Measurements from ENCODE around the gene CLK3.

DNA sequence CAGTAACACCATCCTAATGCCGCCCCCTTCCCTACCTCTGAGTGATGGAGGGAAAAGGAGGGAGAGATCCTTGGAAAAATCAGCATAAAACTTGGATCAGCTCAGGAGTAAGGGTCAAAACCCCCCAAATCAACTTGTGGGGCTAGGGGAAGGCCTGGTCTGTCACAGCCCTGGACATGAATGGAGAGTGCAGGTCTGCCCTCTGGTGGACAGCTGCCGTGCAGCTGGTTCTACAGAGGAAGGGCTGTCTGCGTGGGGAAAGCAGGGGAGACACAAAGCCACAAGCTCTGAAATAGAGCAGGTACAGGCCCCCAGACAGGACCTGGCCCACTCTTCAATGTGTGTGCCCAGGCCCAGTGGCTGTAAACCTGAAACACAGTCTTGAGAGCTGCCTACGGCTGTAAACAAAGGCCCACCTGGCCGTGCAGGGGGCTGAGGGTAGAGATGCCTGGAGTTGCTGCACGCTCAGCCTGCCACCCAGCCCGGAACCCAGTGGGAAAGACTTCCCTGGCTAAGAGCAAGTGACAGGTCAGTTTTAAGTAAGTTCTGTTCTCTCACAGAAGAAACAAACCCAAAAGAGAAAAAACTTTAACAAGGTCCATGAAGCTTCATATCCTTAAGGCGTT lies 16.4 kb downstream of the CLK3 start:
- peak; percentile 89 for TF ChIP-seq CTCF (IDR thresholded peaks at IDR 0.05; ENCODE audit: insufficient read depth, low read length, poor library complexity, severe bottlenecking)
- TF ChIP-seq EZH2phosphoT487 (conservative IDR thresholded peaks at IDR 0.05; ENCODE audit: low read length): no peak
